HG03565 (cell line): ENCODE data around the gene SRP54.
A peak's percentile ranks its signal among the peaks of the same experiment; 100 is the strongest.
"Not testable (repeated sequence)": the region's sequence is repeated elsewhere in the genome, so short reads cannot be mapped to it uniquely, and the experiment has no call there.

ENCODE experiments used
- ATAC-seq: cut with Tn5 transposase; IDR thresholded peaks from one replicate; pipeline ENCODE4 v1.9.1; 2021; ENCODE audit warnings: mild to moderate bottlenecking, moderate library complexity; ENCODE audit not compliant: unreplicated experiment

The SRP54 gene

DNA sequence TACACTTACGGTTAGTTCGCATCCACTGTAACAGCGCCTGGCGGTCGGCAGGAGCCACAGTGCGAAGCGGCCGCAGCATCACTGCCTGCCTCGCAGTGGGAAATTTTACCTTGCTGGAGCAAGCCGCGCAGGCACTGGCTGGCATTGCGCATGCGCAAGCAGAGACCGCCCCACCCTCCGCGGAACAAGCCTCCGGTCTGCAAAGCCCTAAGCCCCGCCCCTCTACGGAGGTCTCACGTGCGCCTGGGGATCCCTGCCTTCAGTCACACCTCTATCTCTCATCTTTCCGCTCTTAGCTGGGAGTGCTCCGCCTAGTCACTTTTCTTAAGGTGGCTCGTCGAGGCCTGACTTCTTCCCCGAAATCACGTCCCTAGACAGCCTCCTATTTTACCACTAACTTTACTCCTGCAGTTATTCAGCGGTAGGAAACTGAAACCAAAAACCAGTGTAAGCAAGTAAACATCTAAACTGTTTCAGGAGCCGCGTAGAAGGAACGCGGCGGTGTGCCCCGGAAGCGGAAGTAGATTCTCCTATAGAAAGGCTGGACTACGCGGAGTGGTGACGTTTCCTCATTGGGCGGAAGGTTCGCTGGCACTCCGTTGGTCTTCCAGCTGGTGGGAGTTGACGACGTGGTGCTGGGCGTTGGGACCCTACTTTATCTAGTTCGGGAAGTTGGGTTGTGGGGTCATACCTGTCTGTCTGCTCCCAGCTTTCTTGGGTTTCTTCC, at the start of gene SRP54:
Gene SRP54 (plus strand): TSS at position 572 of the 727 bp plus-strand sequence. CDS start 13,718 bp downstream, outside the sequence.
- peak; percentile 66 for ATAC-seq

DNA sequence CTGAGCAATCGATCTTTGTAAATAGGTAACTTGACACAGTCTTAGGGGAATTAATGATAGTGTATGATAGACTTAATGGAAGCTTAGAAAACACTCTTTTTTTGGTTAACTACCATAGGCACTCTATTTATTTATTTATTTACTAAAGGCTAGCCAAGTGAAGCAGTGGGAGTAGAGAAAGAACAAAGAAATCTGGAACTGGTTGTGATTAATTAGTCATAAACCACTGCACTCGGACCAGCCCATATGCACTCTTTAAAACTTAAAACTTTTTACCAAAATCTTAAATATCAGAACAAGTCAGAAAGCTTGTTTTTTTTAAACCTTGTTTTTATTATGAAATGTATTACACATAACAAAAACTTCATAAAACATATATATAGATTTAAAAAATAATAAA, 49.5 kb upstream of the SRP54 start:
- ATAC-seq, result no peak

DNA sequence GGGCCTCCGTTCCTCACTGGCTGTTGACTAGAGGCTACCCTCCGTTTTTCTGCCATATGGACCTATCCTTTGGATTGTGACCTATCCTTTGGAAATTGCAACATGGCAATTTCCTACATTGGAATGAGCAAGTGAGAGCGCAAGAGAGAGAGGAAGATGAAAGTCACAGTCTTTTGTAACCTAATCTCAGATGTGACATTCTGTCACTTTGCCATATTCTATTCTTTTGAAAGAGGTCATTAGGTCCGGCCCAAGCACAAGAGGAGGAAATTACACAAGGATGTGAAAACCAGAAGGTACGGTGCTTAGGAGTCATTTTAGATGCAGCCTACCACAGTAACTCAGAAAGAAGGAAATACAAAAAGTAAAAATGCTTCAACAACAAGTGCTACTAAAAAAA, 47.3 kb upstream of the SRP54 start:
- no peak for ATAC-seq

DNA sequence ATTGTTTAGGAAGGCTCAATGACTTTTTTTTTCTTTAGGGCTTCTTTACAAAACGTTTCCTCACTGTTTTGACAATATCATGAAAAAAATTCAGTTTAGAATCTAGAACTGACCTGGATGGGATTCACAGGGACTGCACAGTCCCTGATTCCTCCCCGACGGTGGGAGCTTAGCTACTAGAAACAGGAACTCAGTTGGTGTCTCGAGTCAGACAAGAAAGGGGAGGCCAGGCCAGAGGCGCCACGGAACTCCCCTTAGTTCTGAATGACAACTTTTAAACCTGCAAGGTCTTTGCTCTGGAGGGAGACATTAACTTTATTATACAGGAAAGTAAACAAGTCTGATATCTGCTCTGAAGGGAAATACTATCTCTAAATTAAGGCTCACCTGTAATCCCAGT, 45.4 kb upstream of the SRP54 start:
- ATAC-seq, result no peak

DNA sequence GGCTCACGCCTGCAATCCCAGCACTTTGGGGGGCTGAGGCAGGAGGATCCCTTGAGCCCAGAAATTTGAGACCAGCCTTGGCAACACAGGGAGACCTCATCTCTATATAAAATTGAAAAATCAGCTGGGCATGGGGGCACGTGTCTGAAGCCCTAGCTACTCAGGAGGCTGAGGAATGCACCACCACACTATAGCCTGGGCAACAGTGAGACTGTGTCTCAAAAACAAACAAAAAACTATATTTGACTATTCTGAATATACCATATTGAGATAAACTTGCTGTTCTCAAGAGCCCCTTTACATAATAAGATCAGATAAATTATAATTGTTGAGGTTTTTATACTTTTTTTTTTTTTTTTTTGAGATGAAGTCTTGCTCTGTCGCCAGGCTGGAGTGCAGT, 44.9 kb upstream of the SRP54 start:
- no peak for ATAC-seq

DNA sequence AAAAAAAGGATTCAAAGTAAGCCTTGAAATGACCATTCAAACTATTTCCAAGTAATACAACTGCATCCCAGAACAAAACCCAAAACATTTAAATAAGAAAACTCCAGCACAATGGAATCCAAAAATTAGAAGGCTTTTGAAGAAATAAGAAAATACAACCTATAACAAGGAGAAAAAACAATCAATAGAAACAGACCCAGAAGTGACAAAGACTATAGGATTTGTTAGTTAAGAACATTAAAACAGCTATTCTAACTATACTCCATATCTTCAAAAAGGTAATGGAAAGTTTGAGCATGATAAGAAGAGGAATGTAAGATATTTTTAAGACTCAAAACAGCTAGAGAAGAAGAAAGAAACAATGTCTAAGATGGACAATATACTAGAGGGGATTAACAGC, 39.3 kb upstream of the SRP54 start:
- no peak for ATAC-seq

DNA sequence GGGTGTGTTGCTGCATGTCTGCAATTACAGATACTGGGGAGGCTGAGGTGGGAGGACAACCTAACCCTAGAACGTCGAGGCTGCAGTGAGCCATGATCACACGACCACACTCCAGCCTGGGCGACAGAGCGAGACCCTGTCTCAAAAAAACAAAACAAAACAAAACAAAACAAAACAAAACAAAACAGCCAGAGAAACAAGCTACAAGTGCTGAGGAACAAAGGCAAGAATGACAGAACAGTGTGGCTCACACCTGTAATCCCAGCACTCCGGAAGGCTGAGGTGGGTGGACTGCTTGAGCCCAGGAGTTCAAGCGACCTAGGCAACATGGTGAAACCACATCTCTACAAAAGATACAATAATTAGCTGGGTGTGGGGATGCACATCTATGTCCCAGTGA, 38.0 kb upstream of the SRP54 start:
- ATAC-seq, result no peak

DNA sequence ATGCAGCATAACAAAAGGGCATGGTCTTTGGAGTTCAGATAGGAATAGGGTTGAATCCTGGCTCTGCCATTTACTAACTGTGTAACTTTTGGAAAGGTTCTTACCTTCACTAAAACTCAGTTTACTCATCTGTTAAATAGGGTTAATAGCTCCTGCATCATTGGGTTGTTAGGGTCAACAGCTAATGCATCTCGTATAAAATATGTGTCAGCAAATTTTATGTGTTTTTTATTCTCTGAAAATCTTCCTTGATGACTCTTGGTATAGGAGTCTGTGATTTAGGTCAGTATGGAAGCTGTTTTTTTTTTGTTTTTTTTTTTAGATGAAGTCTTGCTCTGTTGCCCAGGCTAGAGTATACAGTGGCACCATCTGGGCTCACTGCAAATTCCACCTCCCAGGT, 36.1 kb upstream of the SRP54 start:
- ATAC-seq, result no peak

DNA sequence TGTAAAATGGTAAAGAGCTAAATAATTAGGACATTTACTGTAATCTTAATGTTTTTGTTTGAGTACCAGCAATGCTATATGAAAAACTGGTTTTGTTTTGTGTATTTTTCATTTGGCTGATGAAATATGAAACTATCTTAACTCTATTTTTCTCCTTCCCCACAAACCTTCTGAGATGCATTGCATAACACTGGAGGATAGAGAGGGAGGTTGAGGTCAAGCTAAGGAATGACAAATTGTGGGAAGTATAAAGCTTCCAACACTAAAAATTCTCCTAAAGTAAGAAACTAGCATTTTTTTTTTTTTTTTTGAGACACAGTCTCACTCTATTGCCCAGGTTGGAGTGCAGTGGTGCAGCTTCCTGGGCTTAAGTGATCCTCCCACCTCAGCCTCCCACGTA, 31.5 kb upstream of the SRP54 start:
- no peak for ATAC-seq

DNA sequence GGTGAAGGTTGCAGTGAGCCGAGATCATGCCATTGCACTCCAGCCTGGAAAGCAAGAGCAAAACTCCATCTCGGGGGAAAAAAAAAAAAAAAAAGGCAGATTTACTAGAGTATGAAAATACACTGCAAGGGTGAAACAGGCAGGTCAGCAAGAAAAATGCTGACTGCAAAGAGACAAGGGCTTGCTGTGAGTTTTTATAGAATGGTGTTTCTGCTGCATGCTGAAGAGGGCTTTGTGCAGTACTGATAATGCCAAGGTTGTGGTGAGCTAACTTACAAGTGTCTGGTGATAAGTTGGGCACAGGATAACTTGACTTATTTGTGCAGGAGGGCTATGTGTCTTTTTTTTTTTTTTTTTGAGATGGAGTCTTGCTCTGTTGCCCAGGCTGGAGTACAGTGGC, 25.9 kb upstream of the SRP54 start:
- no peak for ATAC-seq

DNA sequence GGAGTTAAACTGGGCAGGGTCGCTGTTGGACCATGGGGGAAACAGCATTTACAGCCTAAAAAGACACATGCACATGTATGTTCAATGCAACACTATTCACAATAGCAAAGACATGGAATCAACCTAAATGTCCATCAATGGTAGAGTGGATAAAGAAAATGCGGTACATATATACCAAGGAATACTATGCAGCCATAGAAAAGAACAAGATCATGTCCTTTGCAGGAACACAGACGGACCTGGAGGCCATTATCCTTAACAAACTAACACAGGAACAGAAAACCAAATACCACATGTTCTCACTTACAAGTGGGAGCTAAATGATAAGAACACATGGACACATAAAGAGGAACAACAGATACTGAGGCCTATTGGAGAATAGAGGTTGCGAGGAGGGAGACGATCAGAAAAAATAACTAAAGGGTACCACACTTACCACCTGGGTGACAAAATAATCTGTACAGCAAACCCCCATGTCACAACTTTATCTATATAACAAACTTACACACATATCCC, 25.0 kb upstream of the SRP54 start:
- no peak for ATAC-seq

DNA sequence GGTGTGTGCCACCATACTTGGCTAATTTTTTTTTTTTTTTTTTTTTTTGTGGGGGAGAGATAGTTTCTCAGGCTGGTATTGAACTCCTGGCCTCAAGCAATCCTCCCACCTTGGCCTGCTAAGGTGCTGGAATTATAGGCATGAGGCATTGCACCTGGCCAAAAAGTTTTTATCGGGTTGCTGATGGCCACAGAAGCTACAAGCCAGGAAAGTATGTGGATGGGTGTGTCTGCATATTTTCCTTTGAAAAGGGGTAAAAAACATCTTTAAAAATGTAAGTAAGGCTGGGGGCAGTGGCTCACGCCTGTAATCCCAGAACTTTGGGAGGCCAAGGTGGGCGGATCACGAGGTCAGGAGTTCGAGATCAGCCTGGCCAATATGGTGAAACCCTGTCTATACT, 20.7 kb upstream of the SRP54 start:
- ATAC-seq, result not testable (repeated sequence)

DNA sequence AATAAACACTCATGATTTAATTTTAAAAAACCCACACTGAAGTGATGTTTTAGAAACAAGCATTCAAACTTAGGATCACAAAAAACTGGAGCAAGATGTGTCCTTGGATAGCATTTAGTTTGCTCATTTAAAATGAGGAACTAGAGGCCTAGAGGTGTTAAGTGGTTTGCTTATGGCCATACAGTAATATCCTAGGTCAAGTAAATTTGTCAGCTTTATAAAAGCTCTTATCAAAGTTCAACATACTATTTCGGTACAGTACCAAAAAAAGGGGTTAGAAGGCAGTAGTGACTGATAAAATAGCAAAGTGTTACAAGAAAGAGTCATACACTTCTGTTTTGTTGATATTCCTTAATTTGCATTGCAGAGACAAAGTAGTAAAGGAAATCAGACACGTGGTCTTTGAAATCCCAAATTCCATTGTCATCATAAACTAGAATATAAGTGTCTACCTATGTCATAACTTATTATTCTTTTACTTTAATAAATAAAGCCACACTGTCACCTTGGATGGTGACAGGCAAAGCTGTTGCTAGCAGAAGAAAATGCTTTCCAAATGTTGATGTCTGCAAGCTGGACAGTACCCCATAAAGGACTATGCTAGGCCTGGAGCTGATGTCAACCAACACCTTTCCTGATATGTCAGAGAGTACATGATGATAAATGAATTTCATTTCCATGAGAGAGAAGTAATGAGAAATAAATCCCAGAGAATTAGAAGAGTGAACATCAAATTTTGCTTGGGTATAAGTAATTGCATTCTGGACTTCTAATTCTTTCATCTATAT, 17.6 kb upstream of the SRP54 start:
- ATAC-seq, result no peak

DNA sequence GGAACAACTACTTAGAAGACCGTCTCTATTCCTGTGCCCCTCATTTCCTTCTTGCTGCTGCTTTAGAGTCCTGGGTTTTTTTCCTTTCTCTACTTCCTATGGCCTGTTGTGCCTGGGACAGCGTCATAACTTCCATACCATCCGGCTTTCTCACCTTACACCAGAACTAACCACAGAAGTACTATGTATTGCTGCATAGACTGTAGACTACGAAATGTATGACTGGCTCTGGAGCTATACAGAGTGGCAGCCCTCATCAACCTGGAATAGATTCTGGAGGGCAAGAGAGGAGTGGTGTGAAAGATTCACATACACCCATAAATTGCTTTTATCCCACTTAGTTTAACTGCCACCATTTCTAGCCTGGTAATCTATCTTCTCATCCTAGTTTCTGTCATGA, 16.9 kb upstream of the SRP54 start:
- ATAC-seq, result no peak

DNA sequence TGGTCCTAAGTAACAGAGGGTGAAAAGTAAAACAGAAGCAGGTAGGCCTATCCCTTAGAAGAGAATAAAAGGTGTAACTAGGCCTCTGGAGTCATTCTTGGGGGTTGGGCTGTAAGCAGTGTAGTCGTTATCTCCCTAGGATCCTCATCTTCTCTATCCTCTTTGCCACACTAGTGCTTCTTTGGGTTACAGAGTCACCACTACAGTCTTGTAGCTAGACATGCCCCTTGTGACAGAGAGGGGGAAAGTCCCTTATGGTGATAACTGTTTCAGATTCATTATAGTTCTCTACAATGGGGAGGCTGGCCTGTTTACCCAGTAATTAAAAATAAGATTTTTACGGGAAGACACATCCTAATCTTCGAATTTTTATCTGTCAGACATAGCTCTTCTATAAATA, 16.4 kb upstream of the SRP54 start:
- ATAC-seq, result peak; percentile 95

DNA sequence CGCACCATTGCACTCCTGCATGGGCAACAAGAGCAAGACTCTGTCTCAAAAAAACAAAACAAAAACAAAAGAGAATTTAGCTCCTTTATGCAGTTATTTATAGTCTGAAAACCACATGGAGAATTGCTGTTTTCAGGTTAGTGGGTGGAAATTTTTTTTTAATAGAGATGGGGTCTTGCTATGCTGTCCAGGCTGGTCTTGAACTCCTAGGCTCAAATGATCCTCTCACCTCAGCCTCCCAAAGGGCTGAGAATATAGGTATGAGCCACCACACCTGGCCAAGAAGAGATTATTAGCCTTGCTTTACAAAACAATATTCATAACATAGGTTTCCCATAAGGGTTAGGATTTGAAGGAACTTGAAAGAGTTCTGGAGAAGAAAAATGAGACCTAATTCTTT, 12.1 kb upstream of the SRP54 start:
- no peak for ATAC-seq

DNA sequence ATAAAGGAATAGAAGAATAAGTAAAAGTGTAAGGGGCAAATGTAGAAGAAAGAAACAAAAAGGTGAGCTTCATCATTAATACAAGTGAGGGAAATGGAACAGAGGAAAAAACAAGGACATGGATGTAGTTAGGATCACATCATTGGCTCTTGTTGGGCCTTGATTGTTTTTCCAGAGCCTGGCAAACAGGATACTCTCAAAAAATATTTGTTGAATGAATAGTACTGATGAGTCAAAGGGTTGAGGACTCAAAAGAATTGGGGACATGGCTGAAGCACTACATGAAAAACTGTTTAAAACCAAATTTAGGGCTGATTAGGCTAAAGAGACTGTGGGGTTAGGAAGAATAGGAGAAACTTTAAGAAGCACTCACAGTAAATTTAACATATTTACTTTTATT, 11.4 kb upstream of the SRP54 start:
- ATAC-seq, result no peak

DNA sequence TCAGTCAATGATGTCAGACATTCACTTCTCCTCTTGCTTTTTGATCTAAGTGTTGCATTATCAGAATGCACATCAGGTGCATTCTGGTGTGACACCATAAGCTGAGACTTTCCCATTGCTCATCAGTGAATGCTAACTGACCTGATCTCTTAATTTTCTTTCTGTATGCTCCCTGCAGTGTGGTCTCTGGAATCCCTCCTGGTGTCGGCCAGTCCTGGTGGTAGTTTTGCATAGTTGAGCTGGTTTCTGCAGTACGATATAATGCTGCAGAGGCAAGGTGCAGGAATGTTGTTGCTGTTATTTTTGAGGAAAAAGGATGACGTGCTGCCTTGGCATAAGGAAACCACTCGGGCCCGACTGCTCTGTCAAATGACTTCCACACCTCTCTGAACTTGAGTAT, 11.0 kb upstream of the SRP54 start:
- ATAC-seq, result no peak

DNA sequence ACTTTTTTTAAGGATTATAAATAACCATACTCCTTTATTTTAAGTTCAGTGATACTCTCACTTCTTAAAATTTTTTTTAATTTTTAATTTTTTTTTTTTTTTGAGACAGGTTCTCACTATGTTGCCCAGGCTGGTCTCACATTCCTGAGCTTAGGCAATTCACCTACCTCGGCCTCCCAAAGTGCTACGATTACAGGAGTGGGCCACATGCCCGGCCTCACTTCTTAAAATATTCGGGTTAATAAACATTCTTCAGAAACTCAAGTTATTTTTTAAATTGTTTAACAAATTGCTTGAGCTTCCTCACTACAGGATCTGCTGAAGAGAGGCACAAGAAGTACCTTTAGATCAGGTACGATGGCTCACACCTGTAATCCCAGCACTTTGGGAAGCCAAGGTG, 4.3 kb upstream of the SRP54 start:
- no peak for ATAC-seq

DNA sequence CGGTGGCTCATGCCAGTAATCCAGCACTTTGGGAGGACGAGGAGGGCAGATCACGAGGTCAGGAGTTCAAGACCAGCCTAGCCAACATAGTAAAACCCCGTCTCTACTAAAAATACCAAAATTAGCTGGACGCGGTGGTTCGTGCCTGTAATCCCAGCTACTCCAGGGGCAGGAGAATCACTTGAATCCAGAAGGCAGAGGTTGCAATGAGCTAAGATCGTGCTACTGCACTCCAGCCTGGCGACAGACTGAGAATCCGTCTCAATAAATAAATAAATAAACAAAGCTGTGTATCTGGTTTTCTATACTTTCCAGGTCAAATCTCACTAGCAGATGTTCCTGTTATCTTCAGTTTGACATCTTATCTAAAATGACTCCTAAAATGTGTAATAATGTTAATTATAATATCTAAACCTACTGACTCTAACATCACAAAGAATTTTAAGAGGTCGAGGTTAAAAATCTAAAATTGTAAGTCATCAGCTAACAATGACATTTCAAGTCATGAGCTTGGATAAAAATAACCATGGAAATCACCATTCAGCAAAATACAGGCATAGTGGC, 2.4 kb upstream of the SRP54 start:
- no peak for ATAC-seq

DNA sequence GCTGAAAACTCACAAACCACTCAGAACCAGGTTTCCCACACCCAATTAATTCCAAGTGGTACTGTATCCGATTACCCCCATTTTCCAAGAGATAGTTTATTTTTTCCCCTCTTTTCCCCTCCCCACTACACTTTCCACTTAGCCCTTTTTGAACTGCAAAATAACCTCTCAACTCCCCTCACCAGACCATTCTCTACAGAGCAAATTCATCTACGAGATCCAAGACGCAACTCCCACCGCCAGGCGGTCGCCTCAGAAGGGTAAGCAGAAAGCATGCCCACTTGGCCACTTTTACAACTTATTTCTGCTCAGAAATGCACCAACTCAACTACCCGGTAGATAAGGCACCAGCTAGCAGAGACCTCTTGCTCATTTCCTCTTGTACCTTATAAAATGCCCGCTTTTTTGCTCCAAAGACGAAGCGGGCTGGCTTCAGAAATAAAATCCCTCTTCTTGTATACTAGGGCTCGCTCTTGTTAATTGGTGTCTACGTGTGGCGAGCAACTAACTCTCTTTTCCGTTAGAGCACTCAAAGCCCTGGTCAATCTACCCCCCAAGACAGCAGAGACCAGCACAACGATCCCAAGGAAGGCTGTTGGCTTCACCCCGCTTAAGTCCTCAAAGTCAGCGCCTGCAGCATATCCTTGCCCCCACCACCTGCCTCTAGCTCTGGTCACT, 910 bp upstream of the SRP54 start:
- peak; percentile 1 for ATAC-seq
